HG03025 (cell line): Measurements from ENCODE around the gene FBN1.

Experiments
- ATAC-seq: cut with Tn5 transposase; IDR thresholded peaks from one replicate; pipeline ENCODE4 v1.9.1; 2021; ENCODE audit warnings: mild to moderate bottlenecking, moderate library complexity; ENCODE audit not compliant: unreplicated experiment, low FRiP score

The FBN1 gene

GRCh38 chr15:48385031-48385830 lies 260.3 kb downstream of the FBN1 start:
- ATAC-seq = no peak

- ATAC-seq = no peak
Observed at GRCh38 chr15:48384616-48385015, 260.9 kb downstream of the FBN1 start.

GRCh38 chr15:48383031-48383430 lies 262.5 kb downstream of the FBN1 start:
- ATAC-seq = no peak

GRCh38 chr15:48381861-48382260 lies 263.6 kb downstream of the FBN1 start:
- ATAC-seq = no peak

GRCh38 chr15:48380198-48380597 lies 265.3 kb downstream of the FBN1 start:
- no peak for ATAC-seq

GRCh38 chr15:48375767-48376166 lies 269.7 kb downstream of the FBN1 start:
- no peak for ATAC-seq

DNA sequence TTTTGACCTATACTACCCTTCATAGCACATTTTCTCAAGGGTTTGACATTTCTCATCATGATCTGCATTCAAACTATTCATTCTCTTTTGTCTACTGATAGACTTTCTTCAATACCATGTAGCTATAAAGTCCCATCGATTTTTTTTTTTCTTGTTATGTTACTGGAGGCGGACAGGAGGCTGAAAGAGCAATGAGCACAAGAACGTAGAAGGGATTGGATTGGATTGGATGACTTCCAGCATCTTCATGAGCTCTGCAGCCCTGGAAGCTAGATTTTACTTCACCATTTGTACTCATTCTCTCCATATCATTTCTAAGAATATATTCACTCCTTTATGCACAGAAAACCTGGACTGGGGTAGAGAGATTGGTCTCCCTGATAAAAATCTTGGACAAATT lies 271.0 kb downstream of the FBN1 start:
- ATAC-seq = no peak

- no peak for ATAC-seq
Observed at GRCh38 chr15:48373821-48374451, 271.6 kb downstream of the FBN1 start.

- no peak for ATAC-seq
Observed at GRCh38 chr15:48371961-48372360, 273.5 kb downstream of the FBN1 start.

DNA sequence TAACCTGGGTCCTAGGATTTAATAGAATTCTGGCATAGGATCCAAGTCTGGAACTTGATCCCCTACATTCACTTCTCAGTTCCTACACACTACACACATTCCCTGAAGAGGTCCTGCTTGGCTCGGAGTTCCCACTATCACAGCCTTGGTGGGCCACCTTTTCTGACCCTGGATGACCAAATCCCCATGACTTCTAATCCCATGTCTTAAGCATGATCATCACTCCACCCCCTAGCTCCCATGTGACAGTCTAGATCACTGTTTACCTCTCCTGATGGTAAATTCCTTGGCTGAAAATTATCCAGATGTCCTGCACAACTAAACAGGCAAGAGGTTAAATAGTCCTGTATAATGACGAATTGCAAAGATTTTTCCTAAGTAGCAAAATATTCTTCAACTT lies 274.0 kb downstream of the FBN1 start:
- no peak for ATAC-seq

- no peak for ATAC-seq
Observed at GRCh38 chr15:48370460-48370859, 275.0 kb downstream of the FBN1 start.

GRCh38 chr15:48367483-48367882 lies 278.0 kb downstream of the FBN1 start:
- ATAC-seq = no peak

DNA sequence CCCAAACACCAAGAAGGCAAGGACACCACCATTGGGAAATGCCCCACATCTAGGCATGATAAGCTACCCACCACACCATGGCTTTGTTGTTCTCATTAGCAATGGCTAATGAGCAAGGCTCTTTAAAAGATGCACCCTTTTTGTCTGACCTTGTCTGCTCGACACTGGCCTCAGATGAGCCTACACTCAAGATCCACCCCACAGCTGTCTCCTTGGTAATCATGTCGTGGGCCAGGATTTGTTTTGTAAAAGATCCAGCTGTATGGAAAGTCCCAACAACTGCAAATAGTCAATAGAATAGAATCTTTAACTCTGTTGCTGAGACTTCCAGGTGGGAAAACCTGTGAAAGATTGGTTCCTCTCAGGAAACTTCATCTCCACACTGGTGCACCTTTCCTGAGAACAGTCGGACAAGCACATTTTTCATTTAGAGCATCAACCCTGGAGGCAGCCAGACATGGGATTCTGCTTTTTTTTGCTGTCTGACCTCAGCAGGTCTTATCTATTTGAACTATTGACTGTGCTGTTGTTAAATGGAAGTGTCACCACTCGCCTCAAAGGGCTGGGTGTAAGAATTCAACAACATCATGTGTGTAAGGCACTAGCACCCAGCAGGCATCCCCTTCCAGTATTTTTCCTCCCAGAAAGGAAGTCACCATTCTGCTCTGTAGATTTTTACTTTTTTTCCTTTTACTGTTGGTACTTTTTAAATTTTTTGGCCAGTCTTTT lies 278.8 kb downstream of the FBN1 start:
- ATAC-seq = no peak

GRCh38 chr15:48365575-48365974 lies 279.9 kb downstream of the FBN1 start:
- ATAC-seq = no peak

DNA sequence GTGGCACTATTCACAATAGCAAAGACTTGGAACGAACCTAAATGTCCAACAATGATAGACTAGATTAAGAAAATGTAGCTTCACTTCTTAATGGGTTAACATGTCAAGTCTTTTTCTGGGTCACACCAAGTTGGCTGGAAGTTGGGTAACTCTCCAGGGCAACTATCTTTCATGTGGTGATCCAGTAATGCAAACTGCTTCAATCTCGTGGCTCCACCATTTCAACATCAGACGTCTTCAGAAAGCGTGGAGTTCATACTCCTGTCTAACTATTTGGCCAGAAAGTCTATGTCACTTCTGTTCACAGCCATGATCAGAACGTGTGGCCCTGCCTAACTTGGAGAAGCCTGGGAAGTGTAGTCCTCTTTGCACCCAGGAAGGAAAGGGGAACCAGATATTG lies 282.0 kb downstream of the FBN1 start:
- no peak for ATAC-seq

DNA sequence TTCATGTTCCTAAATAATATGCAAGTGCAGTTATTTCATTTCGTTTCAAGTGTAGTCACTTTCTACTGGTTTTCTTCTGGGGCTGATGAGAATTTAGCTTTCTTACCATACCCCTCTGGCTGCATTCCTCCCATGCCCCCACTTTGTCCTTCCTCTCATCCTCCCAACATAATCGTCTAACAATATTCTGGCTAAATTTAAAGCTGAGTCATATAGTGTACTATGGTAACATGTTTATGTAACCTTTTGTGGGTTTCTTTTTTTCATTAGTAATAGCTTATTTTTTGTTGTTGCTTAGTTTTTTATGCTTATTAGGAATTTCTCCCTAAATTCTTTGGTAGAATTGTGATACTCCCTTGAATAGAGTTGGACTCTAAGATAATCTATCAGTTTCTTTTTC lies 283.8 kb downstream of the FBN1 start:
- ATAC-seq = no peak

DNA sequence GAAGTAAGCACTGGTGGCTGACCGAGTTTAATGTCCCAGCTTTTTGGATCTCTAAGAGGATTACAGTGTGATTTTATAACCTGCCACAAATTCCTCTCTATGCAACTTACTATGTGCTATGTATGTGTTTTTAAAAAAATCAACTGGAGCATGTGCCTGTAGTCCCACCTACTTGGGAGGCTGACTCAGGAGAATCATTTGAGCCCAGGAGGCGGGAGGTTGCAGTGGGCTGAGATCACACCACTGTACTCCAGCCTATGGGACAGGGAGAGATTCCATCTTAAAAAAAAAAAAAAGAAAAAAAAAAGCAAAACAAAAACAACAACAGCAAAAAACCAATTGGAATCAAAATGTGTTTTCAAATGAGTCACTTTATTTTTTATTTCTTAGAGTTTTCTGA lies 284.7 kb downstream of the FBN1 start:
- no peak for ATAC-seq
